Measurements from ENCODE around the gene PARD6B.

The PARD6B gene

DNA sequence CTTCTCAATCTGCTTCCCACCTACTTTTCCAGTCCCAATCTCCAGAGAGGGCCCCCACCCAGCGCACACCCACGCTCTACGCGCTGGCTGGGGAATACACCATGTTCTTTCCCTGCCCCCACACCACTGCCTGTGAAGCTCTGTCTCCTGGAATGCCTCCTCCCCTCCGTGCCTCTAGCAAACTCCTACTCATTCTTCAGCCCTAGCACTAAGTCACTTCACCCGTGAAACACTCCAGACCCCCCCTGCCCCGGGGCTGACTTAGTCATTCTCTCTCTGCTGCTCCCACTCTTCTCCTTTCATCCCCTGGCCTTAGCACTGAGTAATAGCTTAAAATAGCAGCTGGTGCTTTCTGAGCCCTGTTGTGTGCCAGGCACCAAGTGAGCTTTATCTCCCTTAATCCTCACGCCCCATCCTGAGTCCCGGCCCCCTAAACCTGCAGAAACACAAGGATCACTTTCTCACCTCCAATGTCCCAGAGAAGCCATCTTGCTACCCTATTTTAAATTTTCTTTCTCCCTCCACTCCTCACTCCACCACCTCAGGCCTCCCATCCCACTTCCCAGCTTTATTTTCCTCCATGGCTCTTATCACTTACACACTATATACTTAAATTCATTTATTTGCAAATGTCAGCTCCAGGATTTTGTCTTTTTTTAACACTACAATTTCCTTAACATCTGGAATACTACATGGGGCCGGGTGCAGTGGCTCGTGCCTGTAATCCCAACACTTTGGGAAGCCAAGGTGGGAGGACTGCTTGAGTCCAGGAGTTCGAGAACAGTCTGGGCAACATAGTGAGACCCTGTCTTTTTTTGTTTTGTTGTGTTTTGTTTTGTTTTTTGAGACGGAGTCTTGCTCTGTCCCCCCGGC, 6.3 kb upstream of the PARD6B start:
- no peak for DNase-seq

- no peak for DNase-seq
These were observed 5.7 kb upstream of the PARD6B start for GRCh38 chr20:50725724-50726005.

- DNase-seq, result no peak
These were observed 4.2 kb upstream of the PARD6B start for GRCh38 chr20:50726955-50727791.

DNA sequence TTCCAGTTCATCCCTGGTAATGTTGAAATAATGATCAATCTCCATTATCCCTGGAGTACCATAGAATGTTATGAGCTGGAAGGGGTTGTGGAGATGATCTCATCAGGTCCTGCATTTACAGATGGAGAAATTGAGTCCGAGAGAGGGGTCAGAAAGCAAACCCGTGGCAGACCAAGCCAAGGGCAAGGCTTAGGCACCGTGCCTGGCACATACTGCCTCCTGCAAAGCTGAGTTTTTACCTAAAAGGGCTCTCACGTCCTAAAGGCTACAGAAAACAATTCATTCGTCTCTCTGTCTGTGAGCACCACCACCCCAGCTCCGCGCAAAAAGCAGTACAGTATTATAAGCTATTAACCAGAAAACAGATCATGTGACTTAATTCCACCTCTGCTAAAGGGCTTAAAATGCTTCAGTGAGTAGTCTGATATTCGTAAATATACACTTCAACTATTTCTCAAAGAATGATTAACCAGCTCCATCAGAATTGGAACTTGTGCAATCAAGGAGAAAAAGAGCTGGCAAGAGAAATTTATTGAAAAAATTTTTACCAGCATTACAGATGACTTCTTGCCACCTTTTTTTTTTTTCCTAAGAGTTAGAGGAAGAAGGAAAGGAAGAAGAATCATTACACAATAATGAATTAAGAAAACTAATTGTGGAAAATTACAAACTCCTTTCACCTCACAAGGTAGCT, 3.4 kb upstream of the PARD6B start:
- DNase-seq, result no peak

- no peak for DNase-seq
These were observed 2.8 kb upstream of the PARD6B start for GRCh38 chr20:50728486-50728980.

DNA sequence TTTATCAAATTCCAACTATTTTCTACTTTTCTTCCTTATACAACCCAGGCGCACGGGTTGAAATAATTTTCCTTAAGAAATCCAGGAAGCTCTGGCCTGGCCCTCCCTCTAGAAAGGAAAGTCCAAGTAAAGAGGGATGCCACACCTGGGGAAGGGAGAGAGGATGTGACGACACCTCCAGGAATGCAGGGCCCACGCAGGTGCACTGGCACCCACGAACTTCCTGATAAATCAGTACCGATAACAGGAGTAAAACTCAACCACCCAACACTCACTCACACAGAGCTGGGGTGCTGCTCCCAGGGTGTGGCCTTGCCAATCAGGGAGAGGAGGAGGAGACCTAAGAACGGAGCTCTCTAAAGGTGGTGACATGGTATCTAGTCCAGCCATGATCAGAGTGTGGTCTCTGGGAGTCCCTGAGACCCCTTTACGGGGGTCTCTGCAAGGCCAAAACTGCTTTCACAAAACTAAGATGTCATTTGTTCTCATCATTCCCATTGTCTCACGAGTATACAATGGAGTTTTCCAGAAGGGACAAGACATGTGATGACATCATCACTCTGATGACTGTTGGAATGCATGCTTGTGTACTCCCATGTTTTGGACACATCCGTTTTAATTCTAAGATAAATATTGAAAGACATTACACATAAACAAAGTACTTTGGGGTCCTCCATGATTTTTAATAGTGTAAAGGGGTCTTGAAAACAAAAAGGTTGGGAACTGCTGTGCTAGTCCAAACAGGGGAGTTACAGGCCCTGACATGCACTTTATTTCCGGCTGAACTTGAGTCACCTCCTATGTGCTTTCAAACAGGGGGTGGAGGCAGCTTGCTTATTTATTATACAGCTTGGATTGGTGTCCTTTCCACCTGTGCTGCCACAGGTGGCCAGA, 2.2 kb upstream of the PARD6B start:
- DNase-seq, result no peak

DNA sequence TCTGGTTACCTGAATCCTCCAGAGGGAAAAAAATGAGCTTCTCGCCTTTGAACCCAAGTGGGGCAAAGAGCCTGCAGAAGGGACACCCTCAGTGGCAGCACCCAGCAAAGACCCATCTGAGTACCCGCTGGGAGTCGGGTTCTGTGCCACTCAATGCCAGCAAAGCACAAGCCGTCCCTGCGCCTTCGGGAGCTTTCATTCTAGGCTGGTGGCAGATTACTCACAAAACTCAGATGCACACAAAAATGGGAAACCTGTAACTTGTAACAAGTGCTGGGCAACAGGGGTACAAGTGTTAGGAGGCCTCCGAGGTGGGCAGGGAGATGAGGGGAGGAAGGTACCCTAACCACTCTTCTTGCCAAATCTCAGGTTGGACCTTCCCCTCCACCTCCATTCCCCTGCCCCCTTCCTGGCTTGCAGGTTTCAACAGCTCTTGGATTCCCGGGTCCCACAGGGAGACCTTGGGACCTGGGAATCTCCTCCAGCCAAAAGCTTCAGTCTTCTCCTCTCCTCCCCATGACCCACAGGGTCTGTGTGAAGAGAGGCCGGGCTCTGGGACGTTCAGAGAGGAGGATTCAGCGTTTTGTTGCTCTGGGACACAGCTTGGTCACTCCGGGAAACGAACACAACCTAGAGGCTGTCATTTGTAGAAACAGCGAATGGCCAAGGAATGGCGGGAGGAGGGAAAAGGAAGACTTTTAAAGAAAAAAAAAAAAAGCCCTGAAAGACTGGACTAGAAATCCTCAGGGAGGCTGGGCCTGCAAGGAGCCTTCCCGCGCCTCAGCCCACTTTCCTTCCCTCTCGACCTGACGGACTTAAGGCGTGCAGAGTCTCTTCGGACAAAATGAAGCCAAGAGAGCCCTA, 1.2 kb upstream of the PARD6B start:
- no peak for DNase-seq

DNA sequence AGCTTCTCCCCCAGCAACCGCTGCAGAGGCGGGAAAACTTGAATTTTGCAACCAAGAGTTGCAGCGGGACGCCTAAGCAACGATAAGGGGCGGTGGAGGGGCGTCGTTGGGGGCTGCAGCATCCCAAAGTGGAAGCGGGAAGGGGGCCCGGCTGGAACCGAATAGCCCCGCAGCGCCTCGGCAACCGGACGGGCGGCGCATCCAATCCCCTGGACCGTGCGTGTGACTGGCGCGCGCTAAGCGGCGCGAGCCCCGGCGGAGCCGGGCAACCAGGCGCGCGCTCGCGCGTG, 670 bp upstream of the PARD6B start:
- DNase-seq, result no peak

GRCh38 chr20:50731930-50732690, 730 bp downstream of the PARD6B start:
- no peak for DNase-seq

DNA sequence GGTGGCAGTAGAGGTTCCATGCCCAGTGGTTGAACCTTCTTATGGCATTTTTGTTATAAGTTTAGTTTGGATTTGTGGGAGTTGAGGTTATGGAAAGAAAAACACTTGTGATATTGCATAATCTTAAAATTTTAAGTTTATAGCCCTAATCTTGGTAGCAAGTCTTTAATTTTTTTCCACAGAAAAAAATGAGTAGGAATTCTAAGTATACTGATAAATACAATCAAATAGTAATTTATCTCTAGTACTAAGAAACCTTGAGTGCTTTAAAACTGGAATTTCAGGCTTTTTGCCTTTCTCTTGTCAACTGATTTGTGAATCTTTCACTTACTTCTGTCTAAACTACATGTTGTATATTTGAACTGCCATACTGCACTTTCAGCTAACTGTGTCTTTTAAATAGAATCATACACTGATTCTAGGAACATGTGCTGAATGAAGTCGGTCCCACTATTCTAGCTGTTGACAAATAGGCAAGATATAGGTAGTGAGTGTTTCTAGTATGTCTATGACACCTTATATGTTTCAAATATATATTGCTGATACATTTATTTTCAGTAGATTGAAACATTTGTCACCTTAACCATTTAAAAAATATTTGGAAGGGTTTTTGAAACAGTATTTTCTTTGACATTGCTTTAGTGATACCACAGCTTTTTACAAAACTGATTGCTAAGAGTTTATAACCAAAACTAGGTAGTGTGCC, 2.4 kb downstream of the PARD6B start:
- no peak for DNase-seq

- no peak for DNase-seq
These were observed 3.6 kb downstream of the PARD6B start for GRCh38 chr20:50734730-50735679.

- DNase-seq, result no peak
These were observed 4.4 kb downstream of the PARD6B start for GRCh38 chr20:50735813-50736212.

DNA sequence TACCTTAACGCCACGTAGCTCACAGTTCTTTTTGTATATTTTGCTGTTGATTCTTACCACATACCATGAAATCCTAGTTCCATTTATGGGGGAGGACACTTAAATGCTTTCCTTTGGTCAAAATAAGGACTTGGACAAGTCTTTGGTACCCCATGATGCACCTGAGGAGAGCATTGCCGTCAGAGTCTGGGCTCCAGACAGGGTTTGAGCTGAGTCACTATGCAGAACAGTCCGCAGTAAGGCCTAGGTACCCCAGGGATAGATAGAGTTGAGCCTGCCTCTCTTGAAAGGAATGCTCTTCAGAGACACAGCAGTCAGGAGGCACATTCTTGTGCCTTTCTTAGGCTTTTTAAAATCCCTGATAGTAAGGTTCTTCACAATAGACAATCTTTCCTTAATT, 6.0 kb downstream of the PARD6B start:
- no peak for DNase-seq

GRCh38 chr20:50743087-50743486, 11.7 kb downstream of the PARD6B start:
- DNase-seq, result no peak

- DNase-seq, result no peak
These were observed 12.9 kb downstream of the PARD6B start for GRCh38 chr20:50744143-50744792.

DNA sequence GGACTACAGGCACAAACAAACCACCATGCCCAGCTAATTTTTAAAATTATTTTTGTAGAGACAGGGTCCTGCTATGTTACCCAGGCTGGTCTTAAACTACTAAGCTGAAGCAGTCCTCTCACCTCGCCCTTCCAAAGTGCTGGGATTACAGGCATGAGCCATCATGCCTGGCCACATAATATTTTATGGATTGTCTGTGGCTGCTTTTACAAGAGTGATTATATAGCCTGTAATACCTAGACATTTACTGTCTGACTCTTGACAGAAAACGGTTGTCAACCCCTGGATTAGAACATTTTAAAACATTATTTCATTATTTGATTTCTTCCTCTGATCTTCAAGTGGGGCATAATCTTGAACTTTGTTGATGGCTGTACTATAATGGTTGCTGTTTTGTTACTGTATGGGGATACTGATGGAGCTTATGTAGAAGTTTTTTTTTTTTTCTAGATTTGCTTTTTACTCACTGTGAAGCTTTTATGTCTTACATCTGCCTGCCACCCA, 14.3 kb downstream of the PARD6B start:
- DNase-seq, result no peak

DNA sequence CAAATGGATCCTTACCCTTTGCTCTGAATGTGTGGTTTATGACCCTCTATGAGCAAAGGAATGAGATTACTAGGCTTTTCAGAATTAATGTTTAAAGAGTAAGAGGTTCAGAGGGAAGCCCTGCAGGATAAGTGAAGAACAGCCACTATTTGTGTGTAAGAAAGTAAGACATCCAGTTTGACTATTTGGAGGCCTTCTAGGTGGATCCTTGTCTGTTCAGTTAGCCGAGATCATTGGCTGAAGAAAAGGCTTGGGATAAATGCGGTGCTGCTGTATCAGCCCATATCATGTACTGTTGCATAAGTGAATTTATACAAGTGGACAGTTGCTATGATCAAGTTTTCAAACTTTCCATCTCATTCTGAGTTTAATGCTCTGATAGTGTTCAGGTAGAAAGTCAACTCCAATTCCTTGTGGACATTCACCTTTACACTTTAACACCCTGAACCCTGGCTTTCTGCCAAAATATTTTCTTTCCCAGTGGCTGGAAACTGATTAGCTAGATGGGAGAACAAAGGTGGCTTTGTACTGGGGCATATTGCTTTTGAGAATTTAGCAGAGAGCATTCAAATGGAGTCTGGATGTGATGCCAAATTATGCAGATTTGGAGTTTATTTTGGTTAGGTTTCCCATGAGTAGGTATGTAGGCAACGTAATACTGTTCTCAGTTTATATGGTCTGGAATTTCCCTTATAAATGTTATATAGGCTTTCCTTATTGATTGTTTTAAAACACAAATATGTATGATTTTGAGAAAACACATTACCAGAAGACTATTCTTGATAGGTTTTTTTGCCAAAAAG, 15.0 kb downstream of the PARD6B start:
- no peak for DNase-seq

Measured in NCI-H1694 treated with DMSO at 0.1 percent for 48 hours (cell line).